ENCODE results near the gene DNLZ. TPM values are rescaled to one million over a fixed set of nuclear protein-coding genes. Genes with fewer than 3 reads are reported as not detected.

The DNLZ gene
- total and polyA plus RNA-seq, 9 of the 15 experiments (the other 6 are each of a cell fraction or from before 2014, with no cell fraction given), result 0.17 to 44.6 (median 3.4) TPM

DNA sequence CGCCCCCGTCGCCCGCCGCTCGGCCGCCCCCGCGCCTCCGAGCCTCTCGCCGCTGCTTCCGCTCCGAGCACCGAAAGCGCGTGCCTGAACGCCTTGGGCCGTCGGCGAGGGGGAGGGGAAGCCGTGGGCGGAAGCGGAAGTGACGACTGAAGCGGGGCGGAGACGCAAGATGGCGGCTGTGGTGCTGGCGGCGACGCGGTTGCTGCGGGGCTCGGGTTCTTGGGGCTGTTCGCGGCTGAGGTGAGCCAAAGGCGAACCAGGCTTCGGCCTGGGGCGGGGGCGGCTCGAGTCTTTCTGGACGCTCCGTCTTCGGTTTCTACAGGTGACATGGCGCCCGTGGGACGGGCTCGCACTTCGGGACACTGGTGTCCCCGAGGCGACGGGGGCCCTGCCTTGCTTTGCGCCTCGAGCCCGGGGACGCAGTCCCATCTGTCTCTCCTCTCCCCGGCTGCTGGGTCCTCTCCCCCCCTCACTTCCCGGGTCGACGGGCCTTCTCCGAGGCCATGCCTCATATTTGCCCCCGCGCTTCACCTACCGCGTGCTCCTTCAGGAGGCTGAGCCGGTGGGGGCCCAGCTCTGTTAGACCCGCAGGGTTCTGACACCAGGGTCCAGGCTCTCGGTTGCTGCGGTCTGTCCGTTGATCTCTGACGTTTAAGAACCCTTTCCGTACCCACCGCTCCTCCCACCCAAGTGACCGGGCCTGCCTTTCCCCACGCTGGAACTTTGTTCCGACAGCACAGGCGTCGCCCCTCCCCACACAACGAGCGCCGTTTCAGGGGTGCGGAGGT lies 47.1 kb upstream of the DNLZ start, which contains the start of the genes ENTR1 and PMPCA (continued):
- TF ChIP-seq, protein P1, sequence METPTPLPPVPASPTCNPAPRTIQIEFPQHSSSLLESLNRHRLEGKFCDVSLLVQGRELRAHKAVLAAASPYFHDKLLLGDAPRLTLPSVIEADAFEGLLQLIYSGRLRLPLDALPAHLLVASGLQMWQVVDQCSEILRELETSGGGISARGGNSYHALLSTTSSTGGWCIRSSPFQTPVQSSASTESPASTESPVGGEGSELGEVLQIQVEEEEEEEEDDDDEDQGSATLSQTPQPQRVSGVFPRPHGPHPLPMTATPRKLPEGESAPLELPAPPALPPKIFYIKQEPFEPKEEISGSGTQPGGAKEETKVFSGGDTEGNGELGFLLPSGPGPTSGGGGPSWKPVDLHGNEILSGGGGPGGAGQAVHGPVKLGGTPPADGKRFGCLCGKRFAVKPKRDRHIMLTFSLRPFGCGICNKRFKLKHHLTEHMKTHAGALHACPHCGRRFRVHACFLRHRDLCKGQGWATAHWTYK (CRISPR knock-in tag; IDR thresholded peaks at IDR 0.05), result no peak
- no peak for TF ChIP-seq ZNF79 (CRISPR knock-in tag; IDR thresholded peaks at IDR 0.05; ENCODE audit: low read depth)
- TF ChIP-seq SAFB2 (IDR thresholded peaks at IDR 0.05; ENCODE audit: borderline replicate concordance, low read depth, low read length, severe bottlenecking), result no peak
- no peak for TF ChIP-seq BMI1 (IDR thresholded peaks at IDR 0.05; ENCODE audit: low read length)
- no peak for TF ChIP-seq MXD1 (CRISPR knock-in tag; IDR thresholded peaks at IDR 0.05; ENCODE audit: borderline replicate concordance, poor library complexity, severe bottlenecking)
- TF ChIP-seq PRMT5 (CRISPR knock-in tag; IDR thresholded peaks at IDR 0.05), result no peak; the same call in 1 of the 2 replicates
- TF ChIP-seq ZNF707 (CRISPR knock-in tag; conservative IDR thresholded peaks at IDR 0.05), result no peak
- no peak for TF ChIP-seq ELK3 (CRISPR knock-in tag; IDR thresholded peaks at IDR 0.05)
- no peak for TF ChIP-seq ZNF445 (CRISPR knock-in tag; IDR thresholded peaks at IDR 0.05; ENCODE audit: low read depth)
- TF ChIP-seq, protein P2, sequence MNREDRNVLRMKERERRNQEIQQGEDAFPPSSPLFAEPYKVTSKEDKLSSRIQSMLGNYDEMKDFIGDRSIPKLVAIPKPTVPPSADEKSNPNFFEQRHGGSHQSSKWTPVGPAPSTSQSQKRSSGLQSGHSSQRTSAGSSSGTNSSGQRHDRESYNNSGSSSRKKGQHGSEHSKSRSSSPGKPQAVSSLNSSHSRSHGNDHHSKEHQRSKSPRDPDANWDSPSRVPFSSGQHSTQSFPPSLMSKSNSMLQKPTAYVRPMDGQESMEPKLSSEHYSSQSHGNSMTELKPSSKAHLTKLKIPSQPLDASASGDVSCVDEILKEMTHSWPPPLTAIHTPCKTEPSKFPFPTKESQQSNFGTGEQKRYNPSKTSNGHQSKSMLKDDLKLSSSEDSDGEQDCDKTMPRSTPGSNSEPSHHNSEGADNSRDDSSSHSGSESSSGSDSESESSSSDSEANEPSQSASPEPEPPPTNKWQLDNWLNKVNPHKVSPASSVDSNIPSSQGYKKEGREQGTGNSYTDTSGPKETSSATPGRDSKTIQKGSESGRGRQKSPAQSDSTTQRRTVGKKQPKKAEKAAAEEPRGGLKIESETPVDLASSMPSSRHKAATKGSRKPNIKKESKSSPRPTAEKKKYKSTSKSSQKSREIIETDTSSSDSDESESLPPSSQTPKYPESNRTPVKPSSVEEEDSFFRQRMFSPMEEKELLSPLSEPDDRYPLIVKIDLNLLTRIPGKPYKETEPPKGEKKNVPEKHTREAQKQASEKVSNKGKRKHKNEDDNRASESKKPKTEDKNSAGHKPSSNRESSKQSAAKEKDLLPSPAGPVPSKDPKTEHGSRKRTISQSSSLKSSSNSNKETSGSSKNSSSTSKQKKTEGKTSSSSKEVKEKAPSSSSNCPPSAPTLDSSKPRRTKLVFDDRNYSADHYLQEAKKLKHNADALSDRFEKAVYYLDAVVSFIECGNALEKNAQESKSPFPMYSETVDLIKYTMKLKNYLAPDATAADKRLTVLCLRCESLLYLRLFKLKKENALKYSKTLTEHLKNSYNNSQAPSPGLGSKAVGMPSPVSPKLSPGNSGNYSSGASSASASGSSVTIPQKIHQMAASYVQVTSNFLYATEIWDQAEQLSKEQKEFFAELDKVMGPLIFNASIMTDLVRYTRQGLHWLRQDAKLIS (CRISPR knock-in tag; IDR thresholded peaks at IDR 0.05), result no peak
- no peak for TF ChIP-seq MIER1 (IDR thresholded peaks at IDR 0.05; ENCODE audit: low read depth)
- no peak for TF ChIP-seq FOXA3 (CRISPR knock-in tag; conservative IDR thresholded peaks at IDR 0.05 in 1 of 2, IDR thresholded peaks at IDR 0.05 in 1 of 2)
- TF ChIP-seq PTTG1 (tag; IDR thresholded peaks at IDR 0.05; ENCODE audit: low read depth), result no peak
- no peak for TF ChIP-seq ZBTB5 (IDR thresholded peaks at IDR 0.05)
- no peak for TF ChIP-seq PYGO2 (tag; IDR thresholded peaks at IDR 0.05)
- TF ChIP-seq HDGF (IDR thresholded peaks at IDR 0.05), result no peak
- TF ChIP-seq ZC3H8 (IDR thresholded peaks at IDR 0.05), result no peak
- no peak for TF ChIP-seq PURB (CRISPR knock-in tag; IDR thresholded peaks at IDR 0.05; ENCODE audit: low read depth)
- TF ChIP-seq ZNF41 (CRISPR knock-in tag; conservative IDR thresholded peaks at IDR 0.05), result no peak

All from K562 (cell line).